KMS-11 (cell line): ENCODE results near the gene POLR1G.

Source experiments
- H2AFZ ChIP-seq: fragments of 200-600 bp; sonication (generic); 2 replicates; pipeline ENCODE4 v1.6.1; 2016; ENCODE audit warnings: antibody characterized with exemption, mixed run types, low read depth
- H3K27ac ChIP-seq: fragments of 200-600 bp; sonication (generic); 2 replicates; pipeline ENCODE4 v1.6.1; 2016; ENCODE audit warnings: mild to moderate bottlenecking, mixed run types
- H3K27me3 ChIP-seq: fragments of 200-600 bp; sonication (generic); 2 replicates; pipeline ENCODE4 v1.6.1; 2017; ENCODE audit warnings: mild to moderate bottlenecking, low read depth, mixed run types, moderate library complexity; ENCODE audit not compliant: insufficient read depth
- H3K36me3 ChIP-seq: fragments of 200-600 bp; sonication (generic); 2 replicates; pipeline ENCODE4 v1.6.1; 2017; ENCODE audit warnings: mild to moderate bottlenecking, mixed run types; ENCODE audit not compliant: insufficient read depth
- H3K4me1 ChIP-seq: fragments of 200-600 bp; sonication (generic); 2 replicates; pipeline ENCODE4 v1.6.1; 2016; ENCODE audit warnings: mild to moderate bottlenecking, low read depth, mixed run types; ENCODE audit not compliant: poor library complexity, severe bottlenecking
- H3K4me2 ChIP-seq: fragments of 200-600 bp; sonication (generic); 2 replicates; pipeline ENCODE4 v1.7.0; 2016; ENCODE audit warnings: mild to moderate bottlenecking, mixed run types
- H3K4me3 ChIP-seq: fragments of 200-600 bp; sonication (generic); IDR thresholded peaks from 2 replicates; pipeline ENCODE4 v1.6.1; 2017; ENCODE audit warnings: low read depth, low read length, mixed read lengths; ENCODE audit not compliant: insufficient read depth
- H3K79me2 ChIP-seq: fragments of 200-600 bp; sonication (generic); 2 replicates; pipeline ENCODE4 v1.6.1; 2016; ENCODE audit warnings: low read depth, mixed run types; ENCODE audit not compliant: insufficient read depth
- H3K9ac ChIP-seq: fragments of 200-600 bp; sonication (generic); 2 replicates; pipeline ENCODE4 v1.6.1; 2016; ENCODE audit warnings: mild to moderate bottlenecking, mixed run types
- H4K20me1 ChIP-seq: fragments of 200-600 bp; sonication (generic); 2 replicates; pipeline ENCODE4 v1.6.1; 2016; ENCODE audit warnings: mild to moderate bottlenecking, mixed run types; ENCODE audit not compliant: insufficient read depth
- CTCF ChIP-seq: fragments of 200-600 bp; sonication (generic); conservative IDR thresholded peaks from 2 replicates; pipeline ENCODE4 v1.6.1; 2017; ENCODE audit warnings: low read depth, mild to moderate bottlenecking, antibody characterized with exemption, low read length, moderate library complexity, mixed read lengths

POLR1G gene

GRCh38 chr19:45451850-45452387 lies 45.5 kb downstream of the POLR1G start:
- Histone ChIP-seq H3K36me3 (no peaks in the 10 kb centered on the region), H3K27me3 (no peaks in the 10 kb centered on the region), H3K27ac (no peak overlapping the region), H3K79me2 (no peaks in the 10 kb centered on the region), H3K4me1 (peaks cover 57% of the 10 kb centered on the region), H2AFZ (peak overlapping the region; percentile 54; the same call in 1 of the 2 replicates), H3K9ac (no peak overlapping the region), H3K4me3 (no peak overlapping the region), H3K4me2 (peak overlapping the region; percentile 69; the same call in 1 of the 2 replicates), H4K20me1 (no peaks in the 10 kb centered on the region)
- no peak for TF ChIP-seq CTCF

GRCh38 chr19:45455707-45456499 lies 49.5 kb downstream of the POLR1G start:
- Histone ChIP-seq H3K79me2 (no peaks in the 10 kb centered on the region), H3K36me3 (no peaks in the 10 kb centered on the region), H2AFZ (no peak overlapping the region), H3K4me3 (no peak overlapping the region), H4K20me1 (no peaks in the 10 kb centered on the region), H3K27ac (no peak overlapping the region), H3K4me1 (peaks cover 47% of the 10 kb centered on the region), H3K4me2 (no peak overlapping the region), H3K9ac (no peak overlapping the region), H3K27me3 (no peaks in the 10 kb centered on the region)
- TF ChIP-seq CTCF = no peak

GRCh38 chr19:45456500-45456815 lies 50.0 kb downstream of the POLR1G start:
- Histone ChIP-seq H3K27ac (no peak overlapping the region), H3K79me2 (no peaks in the 10 kb centered on the region), H3K36me3 (no peaks in the 10 kb centered on the region), H3K9ac (no peak overlapping the region), H3K4me2 (no peak overlapping the region), H3K27me3 (no peaks in the 10 kb centered on the region), H4K20me1 (no peaks in the 10 kb centered on the region), H3K4me3 (no peak overlapping the region), H3K4me1 (peaks cover 42% of the 10 kb centered on the region), H2AFZ (no peak overlapping the region)
- no peak for TF ChIP-seq CTCF

GRCh38 chr19:45457776-45458175 lies 51.3 kb downstream of the POLR1G start:
- no peak overlapping the region for H3K4me2 ChIP-seq
- no peak overlapping the region for H3K9ac ChIP-seq
- H2AFZ ChIP-seq = no peak overlapping the region
- H4K20me1 ChIP-seq = no peaks in the 10 kb centered on the region
- H3K79me2 ChIP-seq = no peaks in the 10 kb centered on the region
- no peak overlapping the region for H3K27ac ChIP-seq
- H3K4me1 ChIP-seq = peaks cover 33% of the 10 kb centered on the region
- H3K36me3 ChIP-seq = no peaks in the 10 kb centered on the region
- H3K4me3 ChIP-seq = no peak overlapping the region
- H3K27me3 ChIP-seq = no peaks in the 10 kb centered on the region; the same call in 1 of the 2 replicates
- TF ChIP-seq CTCF = no peak
